ENCODE results near the gene APBA3.
A peak's percentile ranks its signal among the peaks of the same experiment; 100 is the strongest.

Gene APBA3

DNA sequence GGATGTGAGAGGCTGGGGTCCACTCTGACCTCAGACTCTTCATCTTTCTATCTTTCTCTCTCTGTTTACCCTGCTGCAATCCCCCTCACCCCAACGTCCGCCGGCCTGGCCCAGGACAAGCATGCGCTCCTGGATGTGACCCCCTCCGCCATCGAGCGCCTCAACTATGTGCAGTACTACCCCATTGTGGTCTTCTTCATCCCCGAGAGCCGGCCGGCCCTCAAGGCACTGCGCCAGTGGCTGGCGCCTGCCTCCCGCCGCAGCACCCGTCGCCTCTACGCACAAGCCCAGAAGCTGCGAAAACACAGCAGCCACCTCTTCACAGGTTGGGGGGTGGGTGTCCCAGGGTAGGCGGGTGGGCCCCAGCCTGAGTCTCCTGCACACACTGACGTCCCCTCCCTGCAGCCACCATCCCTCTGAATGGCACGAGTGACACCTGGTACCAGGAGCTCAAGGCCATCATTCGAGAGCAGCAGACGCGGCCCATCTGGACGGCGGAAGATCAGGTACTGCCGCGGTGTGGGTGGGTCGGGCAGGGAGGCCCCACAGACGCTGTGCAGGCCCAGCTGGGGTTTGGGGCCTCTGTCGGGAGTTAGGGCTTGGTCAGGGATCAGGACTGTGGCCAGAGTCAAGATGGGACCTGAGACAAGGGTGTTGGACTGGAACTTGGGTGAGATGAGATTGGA, 15.0 kb downstream of the APBA3 start:
- no peak for DNase-seq (ENCODE audit: low spot score)

DNA sequence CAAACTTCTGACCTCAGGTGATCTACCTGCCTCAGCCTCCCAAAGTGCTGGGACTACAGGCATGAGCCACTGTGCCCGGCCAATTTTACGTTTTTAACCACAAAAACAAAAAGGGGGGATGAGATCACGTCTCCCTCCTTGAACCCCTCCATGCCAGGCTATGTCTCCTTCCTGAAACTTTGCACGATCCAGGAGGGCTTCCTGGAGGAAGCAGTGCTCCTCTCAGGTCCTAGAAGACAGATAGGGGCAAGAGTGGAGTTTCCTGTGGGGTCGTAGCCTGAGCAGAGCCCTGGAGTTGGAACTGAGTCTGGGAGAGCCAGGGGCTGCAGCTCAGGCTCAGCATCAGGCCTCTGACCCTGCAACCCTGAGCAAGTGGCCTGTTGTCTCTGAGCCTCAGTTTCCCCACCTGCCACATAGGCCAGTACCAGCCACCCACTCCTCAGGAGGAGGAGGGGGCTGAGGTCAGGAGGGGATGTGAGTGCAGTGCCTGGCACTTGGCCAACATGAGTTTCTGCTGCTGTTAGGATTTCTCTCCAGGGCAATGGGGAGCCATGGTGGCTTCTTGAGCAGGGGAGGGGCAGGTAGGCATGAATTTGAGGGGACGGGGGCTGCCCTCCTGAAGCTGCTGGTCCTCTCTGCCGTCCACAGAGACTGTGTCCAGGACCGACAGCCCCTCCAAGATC, 16.0 kb downstream of the APBA3 start:
- no peak for DNase-seq (ENCODE audit: low spot score)

DNA sequence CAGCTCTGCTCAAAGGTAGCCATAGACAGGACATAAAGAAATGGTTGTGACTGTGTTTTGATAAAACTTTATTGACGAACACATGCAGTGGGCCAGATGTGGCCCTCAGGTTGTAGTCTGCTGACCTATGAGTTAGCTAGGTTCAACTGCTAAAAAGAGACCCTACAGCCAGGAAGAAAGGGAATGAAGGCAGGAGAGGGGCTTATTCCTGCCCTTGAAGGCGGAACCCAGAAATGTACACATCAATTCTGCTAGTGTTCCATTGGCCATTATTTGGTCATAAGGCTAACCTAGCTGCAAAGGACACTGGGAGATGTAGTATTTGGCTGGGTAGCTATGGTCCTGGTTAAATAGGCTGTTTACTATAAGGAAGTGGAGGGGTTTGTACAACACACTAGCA, 18.0 kb downstream of the APBA3 start:
- DNase-seq (ENCODE audit: low spot score), result no peak

DNA sequence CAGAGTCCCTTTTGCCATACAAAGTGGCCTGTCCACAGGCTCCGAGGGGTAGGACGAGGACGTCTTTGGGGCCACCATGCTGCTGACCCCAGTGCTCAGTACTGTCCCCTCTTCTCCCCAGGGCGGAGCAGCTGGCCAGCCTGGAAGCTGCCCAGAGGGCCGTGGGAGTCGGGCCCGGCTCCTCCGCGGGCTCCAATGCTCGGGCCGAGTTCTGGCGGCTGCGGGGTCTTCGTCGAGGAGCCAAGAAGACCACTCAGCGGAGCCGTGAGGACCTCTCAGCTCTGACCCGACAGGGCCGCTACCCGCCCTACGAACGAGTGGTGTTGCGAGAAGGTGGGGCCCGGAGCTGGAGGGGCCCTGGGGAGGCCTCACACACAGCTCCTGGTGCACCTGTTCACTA, 21.1 kb downstream of the APBA3 start:
- DNase-seq (ENCODE audit: low spot score), result no peak

DNA sequence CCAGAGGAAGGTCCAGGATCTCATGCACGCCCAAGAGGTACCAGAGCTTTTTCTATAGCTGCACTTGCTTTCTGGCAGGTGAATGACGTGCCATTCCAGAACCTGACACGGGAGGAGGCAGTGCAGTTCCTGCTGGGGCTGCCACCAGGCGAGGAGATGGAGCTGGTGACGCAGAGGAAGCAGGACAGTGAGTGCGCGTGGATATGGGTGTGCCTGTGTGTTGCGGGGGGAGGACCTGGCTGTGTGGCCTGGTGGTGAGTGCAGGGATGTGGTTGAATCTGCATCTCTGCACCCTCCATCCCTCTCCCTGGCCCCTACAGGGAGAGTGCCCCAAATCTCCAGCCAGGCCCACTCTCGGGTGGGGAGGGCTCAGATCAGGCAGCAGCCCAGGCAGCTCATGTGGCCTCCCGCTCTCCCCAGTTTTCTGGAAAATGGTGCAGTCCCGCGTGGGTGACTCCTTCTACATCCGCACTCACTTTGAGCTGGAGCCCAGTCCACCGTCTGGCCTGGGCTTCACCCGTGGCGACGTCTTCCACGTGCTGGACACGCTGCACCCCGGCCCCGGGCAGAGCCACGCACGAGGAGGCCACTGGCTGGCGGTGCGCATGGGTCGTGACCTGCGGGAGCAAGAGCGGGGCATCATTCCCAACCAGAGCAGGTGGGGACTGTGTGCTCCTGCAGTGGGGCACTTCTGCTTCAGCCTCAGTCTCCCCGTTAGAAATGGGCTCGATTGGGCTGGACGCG, 22.8 kb downstream of the APBA3 start:
- DNase-seq (ENCODE audit: low spot score), result no peak

- DNase-seq (ENCODE audit: low spot score), result no peak
Measured at GRCh38 chr19:3737487-3738205, 23.8 kb downstream of the APBA3 start.

GRCh38 chr19:3736106-3736724, 25.3 kb downstream of the APBA3 start:
- no peak for DNase-seq (ENCODE audit: low spot score)

DNA sequence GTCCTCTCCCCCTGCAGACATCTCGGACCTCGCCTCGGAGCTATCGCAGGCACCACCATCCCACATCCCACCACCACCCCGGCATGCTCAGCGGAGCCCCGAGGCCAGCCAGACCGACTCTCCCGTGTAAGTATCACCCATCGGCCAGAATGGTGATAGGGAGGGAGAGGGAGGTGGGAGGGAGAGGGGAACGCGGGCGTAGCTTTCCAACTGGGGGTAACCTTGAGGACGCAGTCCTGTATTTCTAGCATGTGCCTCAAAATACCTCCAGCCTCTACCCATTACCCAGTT, 27.2 kb downstream of the APBA3 start:
- no peak for DNase-seq (ENCODE audit: low spot score)

GRCh38 chr19:3733549-3734309, 27.8 kb downstream of the APBA3 start:
- DNase-seq (ENCODE audit: low spot score), result no peak

DNA sequence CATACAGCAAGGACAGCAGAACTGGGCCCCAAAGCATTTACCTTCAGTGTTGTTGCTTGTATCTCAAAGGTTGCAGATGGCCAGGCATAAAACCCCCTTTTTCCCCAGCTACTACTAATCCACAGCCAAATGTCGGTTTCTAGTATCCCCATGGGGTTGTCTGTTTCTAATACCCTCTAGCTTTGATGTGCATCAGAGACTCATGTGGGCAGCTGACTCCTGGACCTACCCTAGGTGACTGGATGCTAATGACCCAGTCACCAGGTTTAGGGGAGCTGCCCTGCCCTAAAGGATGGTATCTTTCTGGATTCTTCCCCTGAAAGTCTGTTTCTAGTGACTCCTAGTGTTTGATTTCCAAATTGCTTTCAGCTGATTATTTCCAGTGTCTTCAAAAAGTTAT, 29.4 kb downstream of the APBA3 start:
- DNase-seq (ENCODE audit: low spot score), result no peak

- DNase-seq (ENCODE audit: low spot score), result no peak
Measured at GRCh38 chr19:3730457-3730958, 31.0 kb downstream of the APBA3 start.

DNA sequence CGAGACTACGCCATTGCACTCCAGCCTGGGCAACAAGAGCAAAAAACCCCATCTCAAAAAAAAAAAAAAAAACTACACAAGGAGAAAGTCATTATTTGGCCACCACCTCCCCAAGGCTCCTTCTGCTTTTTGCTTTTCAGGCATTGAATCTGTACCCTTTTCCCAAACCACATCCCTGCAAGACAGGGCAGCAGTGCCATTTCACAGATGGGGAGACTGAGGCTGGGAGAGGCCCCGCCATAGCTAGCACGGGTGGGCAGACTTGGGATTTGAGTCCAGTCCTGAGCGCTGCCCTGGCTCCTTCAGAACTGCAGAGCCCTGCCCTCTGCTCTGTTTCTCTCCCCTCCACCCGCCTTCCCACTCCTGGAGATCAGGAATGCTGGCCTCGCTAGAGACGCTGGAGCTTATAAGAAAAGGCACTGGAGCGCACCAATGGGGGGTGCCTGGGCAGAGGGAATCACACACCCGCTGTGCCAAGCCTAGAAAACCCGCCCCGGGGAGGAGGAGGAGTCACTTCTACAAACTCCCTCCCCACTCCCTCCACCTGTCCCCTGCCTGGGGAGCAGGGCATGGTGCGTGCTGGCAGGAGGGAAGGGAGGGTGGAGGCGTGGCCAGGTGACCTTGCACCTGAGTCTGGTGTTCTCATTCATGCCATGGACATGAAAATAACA, 35.7 kb downstream of the APBA3 start:
- peak; percentile 66 for DNase-seq (ENCODE audit: low spot score)

GRCh38 chr19:3725121-3725520, 36.4 kb downstream of the APBA3 start:
- no peak for DNase-seq (ENCODE audit: low spot score)

- no peak for DNase-seq (ENCODE audit: low spot score)
Measured at GRCh38 chr19:3723883-3724282, 37.6 kb downstream of the APBA3 start.

GRCh38 chr19:3723110-3723488, 38.4 kb downstream of the APBA3 start:
- no peak for DNase-seq (ENCODE audit: low spot score)

- peak; percentile 86 for DNase-seq (ENCODE audit: low spot score)
Measured at GRCh38 chr19:3722443-3723109, 38.9 kb downstream of the APBA3 start.

- DNase-seq (ENCODE audit: low spot score), result no peak
Measured at GRCh38 chr19:3721887-3722442, 39.5 kb downstream of the APBA3 start.

DNA sequence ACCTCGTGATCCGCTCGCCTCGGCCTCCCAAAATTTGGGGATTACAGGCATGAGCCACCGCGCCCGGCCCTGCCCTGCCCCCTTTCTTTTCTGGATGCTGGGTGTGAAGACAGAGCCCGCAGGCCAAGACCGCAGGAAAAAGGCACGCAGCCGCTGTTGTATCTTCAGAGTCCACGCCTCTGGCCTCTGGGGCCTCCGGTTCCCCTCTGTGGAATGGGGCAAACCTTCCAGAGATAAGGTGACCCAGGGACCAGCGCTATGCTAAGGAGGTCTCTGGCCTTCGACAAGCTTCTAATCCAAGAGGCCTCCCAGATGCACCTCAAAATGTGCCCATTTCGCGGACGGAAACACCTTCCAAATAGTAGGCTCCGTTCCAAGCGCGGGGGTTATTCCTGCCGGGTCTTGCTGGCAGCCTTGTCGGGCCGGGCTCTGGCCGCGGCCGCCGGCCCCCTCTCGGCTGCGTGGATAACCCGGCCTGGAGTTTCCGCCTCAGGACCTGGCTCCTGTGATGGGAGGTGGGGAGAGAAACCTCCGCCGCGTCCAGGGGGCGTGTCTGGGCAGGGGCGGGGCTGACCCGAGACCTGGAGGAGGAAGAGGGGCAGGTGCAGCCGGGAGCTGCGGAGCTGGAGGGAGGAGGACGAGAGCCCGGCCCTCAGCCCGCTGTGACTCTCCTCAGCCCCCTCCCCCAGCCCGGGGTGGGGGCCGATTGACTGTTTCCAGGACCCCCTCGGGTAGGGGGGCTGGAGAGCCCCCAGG, 40.2 kb downstream of the APBA3 start:
- peak; percentile 95 for DNase-seq (ENCODE audit: low spot score)

DNA sequence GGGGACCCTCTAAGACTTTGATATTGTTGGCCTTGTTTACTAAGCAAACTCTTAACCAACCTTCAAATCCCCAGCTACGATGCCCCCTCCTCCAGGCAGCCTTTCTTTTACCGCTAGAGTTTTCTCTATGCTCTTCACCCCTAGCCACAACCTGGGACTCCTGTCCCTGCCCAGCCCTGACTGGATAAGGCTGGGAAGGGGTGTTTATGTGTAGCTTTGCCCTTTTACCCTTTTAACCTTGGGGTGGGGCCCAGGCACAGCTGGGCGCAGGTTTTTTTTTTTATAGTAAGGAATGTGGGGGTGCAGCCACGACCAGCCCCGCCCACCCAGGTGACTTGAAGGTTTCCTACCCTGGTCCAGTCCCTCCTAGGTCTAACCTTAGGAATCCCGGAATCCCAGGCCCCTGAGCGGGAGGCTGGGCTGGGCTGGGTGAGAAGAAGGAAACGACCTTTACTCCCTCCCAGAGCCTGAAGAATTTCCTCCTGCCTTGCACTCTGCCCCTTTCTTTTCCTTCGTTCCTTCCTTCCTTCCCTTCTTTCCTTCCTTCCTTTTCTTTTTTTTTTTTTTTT, 41.1 kb downstream of the APBA3 start:
- DNase-seq (ENCODE audit: low spot score), result no peak
